ENCODE data around the gene PRKG1. TPM values are rescaled to one million over a fixed set of nuclear protein-coding genes. Genes with fewer than 3 reads are reported as not detected.

PRKG1 gene
- total RNA-seq, 1 experiment from 2014 or later: 0.09 TPM

DNA sequence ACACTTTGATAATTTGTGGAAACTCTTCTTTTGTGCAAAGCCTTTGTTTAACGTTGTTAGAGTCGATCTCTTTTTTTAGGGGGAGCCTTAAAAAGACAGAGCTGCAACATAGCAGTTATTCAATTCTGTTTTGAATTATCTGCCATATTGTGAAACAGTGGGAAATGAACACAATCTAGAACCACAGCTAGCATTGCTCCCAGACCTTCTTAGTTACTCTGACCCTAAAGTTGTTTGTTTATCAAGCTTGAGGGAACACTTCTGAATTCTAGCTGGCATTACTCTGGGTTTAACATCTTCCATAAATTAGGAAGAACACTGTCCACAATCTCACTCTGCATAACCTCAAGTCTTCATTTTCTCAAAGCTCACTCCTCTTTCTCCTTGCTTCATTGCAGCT, 217.7 kb downstream of the PRKG1 start:
- TF ChIP-seq, protein P1, sequence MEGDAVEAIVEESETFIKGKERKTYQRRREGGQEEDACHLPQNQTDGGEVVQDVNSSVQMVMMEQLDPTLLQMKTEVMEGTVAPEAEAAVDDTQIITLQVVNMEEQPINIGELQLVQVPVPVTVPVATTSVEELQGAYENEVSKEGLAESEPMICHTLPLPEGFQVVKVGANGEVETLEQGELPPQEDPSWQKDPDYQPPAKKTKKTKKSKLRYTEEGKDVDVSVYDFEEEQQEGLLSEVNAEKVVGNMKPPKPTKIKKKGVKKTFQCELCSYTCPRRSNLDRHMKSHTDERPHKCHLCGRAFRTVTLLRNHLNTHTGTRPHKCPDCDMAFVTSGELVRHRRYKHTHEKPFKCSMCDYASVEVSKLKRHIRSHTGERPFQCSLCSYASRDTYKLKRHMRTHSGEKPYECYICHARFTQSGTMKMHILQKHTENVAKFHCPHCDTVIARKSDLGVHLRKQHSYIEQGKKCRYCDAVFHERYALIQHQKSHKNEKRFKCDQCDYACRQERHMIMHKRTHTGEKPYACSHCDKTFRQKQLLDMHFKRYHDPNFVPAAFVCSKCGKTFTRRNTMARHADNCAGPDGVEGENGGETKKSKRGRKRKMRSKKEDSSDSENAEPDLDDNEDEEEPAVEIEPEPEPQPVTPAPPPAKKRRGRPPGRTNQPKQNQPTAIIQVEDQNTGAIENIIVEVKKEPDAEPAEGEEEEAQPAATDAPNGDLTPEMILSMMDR (IDR thresholded peaks at IDR 0.05; ENCODE audit: insufficient read depth in 1 of 2, low read depth in 1 of 2, low read length in 1 of 2, severe bottlenecking in 1 of 2, unreplicated experiment in 1 of 2): no peak
- Mint-ChIP-seq H3K9me3 (ENCODE audit: unreplicated experiment) (no peaks in the 10 kb centered on the region), H3K36me3 (ENCODE audit: insufficient read depth, unreplicated experiment) (no peaks in the 10 kb centered on the region), H3K4me3 (ENCODE audit: unreplicated experiment) (no peak overlapping the region), H3K27ac (ENCODE audit: unreplicated experiment) (no peak overlapping the region), H3K27me3 (ENCODE audit: insufficient read depth, unreplicated experiment) (peaks cover 9% of the 10 kb centered on the region), H3K4me1 (ENCODE audit: low read depth, unreplicated experiment) (no peaks in the 10 kb centered on the region)
- 0 out of 2 replicates have a peak, but pooled peaks cover 3% of the 10 kb centered on the region for H3K9me3 ChIP-seq
- H3K27me3 ChIP-seq (replicated peaks; ENCODE audit: control insufficient read depth, insufficient read depth, low read length): no peaks in the 10 kb centered on the region
- no peaks in the 10 kb centered on the region for H3K36me3 ChIP-seq (ENCODE audit: control insufficient read depth, insufficient read depth, low read length)
- ChIA-PET POLR2A (no interaction called here), CTCF (no interaction called here)
- H3K4me3 ChIP-seq (ENCODE audit: low read depth, low read length): no peak overlapping the region
- intact Hi-C loops (cut with micrococcal nuclease; ENCODE audit: unreplicated experiment): no loop called here
- BruUV-seq (replicated peaks): no TSS peak
- H3K4me1 ChIP-seq: no peaks in the 10 kb centered on the region
- DNase-seq: no peak

DNA sequence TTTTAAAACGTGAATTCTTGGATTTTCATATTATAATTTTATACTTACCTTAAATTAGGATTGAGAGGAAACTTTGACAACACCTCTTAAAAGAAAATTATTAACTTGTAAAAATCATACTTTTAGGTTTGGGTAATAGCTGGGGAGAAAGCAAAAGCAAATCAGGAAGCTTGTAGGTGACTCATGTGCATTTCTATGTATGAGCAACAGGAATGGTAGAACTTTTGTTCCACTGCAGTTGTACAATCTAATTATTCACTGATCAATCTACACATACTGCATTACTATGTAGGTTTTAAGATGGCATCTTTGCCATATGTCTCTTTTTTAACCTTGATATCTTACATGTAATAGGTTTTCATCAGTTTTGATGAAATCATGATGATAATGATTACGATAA, 223.2 kb downstream of the PRKG1 start:
- Histone ChIP-seq H3K4me3 (ENCODE audit: low read depth, low read length) (no peak overlapping the region), H3K9me3 (0 out of 2 replicates have a peak, but pooled peaks cover 3% of the 10 kb centered on the region), H3K27me3 (replicated peaks; ENCODE audit: control insufficient read depth, insufficient read depth, low read length) (no peaks in the 10 kb centered on the region), H3K4me1 (no peaks in the 10 kb centered on the region), H3K36me3 (ENCODE audit: control insufficient read depth, insufficient read depth, low read length) (no peaks in the 10 kb centered on the region)
- POLR2A ChIA-PET: no interaction called here
- no peaks in the 10 kb centered on the region for H3K36me3 Mint-ChIP-seq (ENCODE audit: insufficient read depth, unreplicated experiment)
- no peaks in the 10 kb centered on the region for H3K4me1 Mint-ChIP-seq (ENCODE audit: low read depth, unreplicated experiment)
- CTCF ChIA-PET: no interaction called here
- intact Hi-C loops (cut with micrococcal nuclease; ENCODE audit: unreplicated experiment): no loop called here
- H3K27me3 Mint-ChIP-seq (ENCODE audit: insufficient read depth, unreplicated experiment): peaks cover 16% of the 10 kb centered on the region
- H3K4me3 Mint-ChIP-seq (ENCODE audit: unreplicated experiment): no peak overlapping the region
- no peak for DNase-seq
- no peak overlapping the region for H3K27ac Mint-ChIP-seq (ENCODE audit: unreplicated experiment)
- H3K9me3 Mint-ChIP-seq (ENCODE audit: unreplicated experiment): no peaks in the 10 kb centered on the region
- no TSS peak for BruUV-seq (replicated peaks)
- TF ChIP-seq, protein P1 (IDR thresholded peaks at IDR 0.05; ENCODE audit: insufficient read depth in 1 of 2, low read depth in 1 of 2, low read length in 1 of 2, severe bottlenecking in 1 of 2, unreplicated experiment in 1 of 2): no peak

DNA sequence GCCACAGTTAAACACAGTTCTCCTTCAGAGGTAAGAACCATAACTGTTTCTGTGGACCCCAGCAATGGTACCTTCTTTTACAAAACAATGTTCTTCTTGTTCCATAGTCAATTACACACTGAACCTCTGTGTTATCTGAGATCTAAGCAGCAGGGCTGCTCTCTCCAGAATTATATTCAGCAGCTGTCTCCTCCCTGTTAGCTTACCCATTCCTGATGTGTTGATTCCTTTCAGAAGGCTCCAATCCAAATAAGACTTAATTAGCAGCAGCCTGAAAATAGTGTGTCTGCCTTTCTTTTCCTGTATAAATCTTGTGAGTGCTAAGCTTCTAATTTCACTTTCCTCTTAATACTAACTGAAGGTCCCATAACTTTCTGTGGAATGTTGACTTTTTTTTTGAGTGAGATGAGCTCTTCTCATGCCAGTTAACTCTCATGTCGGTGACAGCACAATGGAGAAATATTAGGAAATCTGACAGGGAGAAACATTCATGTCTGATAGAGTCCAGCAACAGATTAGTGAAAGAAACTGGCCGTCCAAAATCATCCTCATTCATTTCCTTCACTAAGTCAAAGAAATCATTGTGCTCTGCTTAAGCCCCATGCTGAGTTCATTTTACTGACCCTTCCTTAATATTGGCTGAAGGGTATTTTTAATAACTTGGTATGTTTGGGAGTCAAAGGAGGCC, 226.5 kb downstream of the PRKG1 start:
- intact Hi-C loops (cut with micrococcal nuclease; ENCODE audit: unreplicated experiment): no loop called here
- no peak for DNase-seq
- H3K27ac Mint-ChIP-seq (ENCODE audit: unreplicated experiment): no peak overlapping the region
- TF ChIP-seq, protein P1 (IDR thresholded peaks at IDR 0.05; ENCODE audit: insufficient read depth in 1 of 2, low read depth in 1 of 2, low read length in 1 of 2, severe bottlenecking in 1 of 2, unreplicated experiment in 1 of 2): no peak
- H3K4me3 ChIP-seq (ENCODE audit: low read depth, low read length): no peak overlapping the region
- peaks cover 13% of the 10 kb centered on the region for H3K27me3 Mint-ChIP-seq (ENCODE audit: insufficient read depth, unreplicated experiment)
- H3K4me1 Mint-ChIP-seq (ENCODE audit: low read depth, unreplicated experiment): no peaks in the 10 kb centered on the region
- no TSS peak for BruUV-seq (replicated peaks)
- no peaks in the 10 kb centered on the region for H3K9me3 Mint-ChIP-seq (ENCODE audit: unreplicated experiment)
- H3K36me3 ChIP-seq (ENCODE audit: control insufficient read depth, insufficient read depth, low read length): no peaks in the 10 kb centered on the region
- no peaks in the 10 kb centered on the region for H3K36me3 Mint-ChIP-seq (ENCODE audit: insufficient read depth, unreplicated experiment)
- H3K4me3 Mint-ChIP-seq (ENCODE audit: unreplicated experiment): no peak overlapping the region
- H3K4me1 ChIP-seq: no peaks in the 10 kb centered on the region
- ChIA-PET CTCF (no interaction called here), POLR2A (no interaction called here)
- H3K27me3 ChIP-seq (replicated peaks; ENCODE audit: control insufficient read depth, insufficient read depth, low read length): no peaks in the 10 kb centered on the region
- 0 out of 2 replicates have a peak, but pooled peaks cover 3% of the 10 kb centered on the region for H3K9me3 ChIP-seq

Measured in Caco-2 (cell line).